HuH-7 (cell line): ENCODE measurements around the gene SCO1.
"Not testable (repeated sequence)": the region's sequence is repeated elsewhere in the genome, so short reads cannot be mapped to it uniquely, and the experiment has no call there.

Source experiments
- DNase-seq: peaks from one replicate; pipeline ENCODE4 v3.0.0; 2011; ENCODE audit warnings: low spot score

SCO1 gene

GRCh38 chr17:10697092-10698081 lies at the start of gene SCO1, which contains the start of gene ADPRM:
SCO1 (minus strand) TSS chr17:10697533; CDS start chr17:10697507, 26 bp downstream.
ADPRM (plus strand) TSS chr17:10697594; CDS start chr17:10704927, 7,333 bp downstream.
- DNase-seq = peak; percentile 69

GRCh38 chr17:10745231-10745630 lies 47.9 kb upstream of the SCO1 start:
- DNase-seq = no peak

- DNase-seq = no peak
These were observed 47.2 kb upstream of the SCO1 start for GRCh38 chr17:10744501-10745000.

- no peak for DNase-seq
These were observed 46.1 kb upstream of the SCO1 start for GRCh38 chr17:10743316-10744009.

- no peak for DNase-seq
These were observed 45.1 kb upstream of the SCO1 start for GRCh38 chr17:10742431-10742830.

GRCh38 chr17:10741416-10742135 lies 44.2 kb upstream of the SCO1 start:
- DNase-seq = no peak

- no peak for DNase-seq
These were observed 42.1 kb upstream of the SCO1 start for GRCh38 chr17:10739386-10739785.

GRCh38 chr17:10738521-10739258 lies 41.4 kb upstream of the SCO1 start:
- DNase-seq = no peak

- DNase-seq = no peak
These were observed 40.4 kb upstream of the SCO1 start for GRCh38 chr17:10737736-10738135.

- DNase-seq = peak; percentile 46
These were observed 39.9 kb upstream of the SCO1 start for GRCh38 chr17:10737168-10737622.

- DNase-seq = no peak
These were observed 38.5 kb upstream of the SCO1 start for GRCh38 chr17:10735821-10736220.

GRCh38 chr17:10735251-10735650 lies 37.9 kb upstream of the SCO1 start:
- no peak for DNase-seq

GRCh38 chr17:10733666-10734065 lies 36.3 kb upstream of the SCO1 start:
- DNase-seq = no peak

- DNase-seq = not testable (repeated sequence)
These were observed 34.8 kb upstream of the SCO1 start for GRCh38 chr17:10732121-10732520.

GRCh38 chr17:10731408-10731879 lies 34.1 kb upstream of the SCO1 start:
- DNase-seq = no peak

GRCh38 chr17:10730247-10730646 lies 32.9 kb upstream of the SCO1 start:
- not testable (repeated sequence) for DNase-seq

GRCh38 chr17:10729334-10730193 lies 32.2 kb upstream of the SCO1 start, which contains the start of gene TMEM220:
TMEM220 (minus strand) TSS chr17:10730023; CDS start chr17:10729851, 172 bp downstream.
- peak; percentile 55 for DNase-seq

GRCh38 chr17:10728331-10728892 lies 31.1 kb upstream of the SCO1 start:
- DNase-seq = no peak

- no peak for DNase-seq
These were observed 29.9 kb upstream of the SCO1 start for GRCh38 chr17:10727192-10727591.

- DNase-seq = no peak
These were observed 28.9 kb upstream of the SCO1 start for GRCh38 chr17:10726196-10726595.
